HuH-7.5 (cell line): ENCODE results near the gene ZNF664.

Experiments
- DNase-seq: peaks from one replicate; pipeline ENCODE4 v3.0.0; 2011; ENCODE audit warnings: low spot score

Gene ZNF664

DNA sequence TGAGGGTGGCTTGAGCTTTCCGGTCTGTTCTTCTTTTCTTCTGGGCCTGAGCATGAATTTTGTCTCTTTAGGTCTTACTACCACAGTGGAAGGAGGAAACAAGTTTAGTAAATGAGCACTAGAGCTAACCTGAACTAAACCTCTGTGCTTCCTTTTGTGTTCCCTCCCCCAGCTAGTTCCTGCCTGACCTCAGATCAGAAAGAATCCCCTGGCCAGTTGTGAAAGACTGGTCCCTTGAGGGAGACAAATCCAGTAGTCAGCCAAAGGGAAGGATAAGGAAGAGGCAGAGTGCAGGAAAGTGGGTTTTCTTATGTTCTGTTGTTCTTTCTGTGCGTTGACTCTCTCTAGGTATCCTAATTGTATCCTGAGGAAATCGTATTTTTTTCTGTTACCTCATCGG, 17.5 kb downstream of the ZNF664 start:
- no peak for DNase-seq

DNA sequence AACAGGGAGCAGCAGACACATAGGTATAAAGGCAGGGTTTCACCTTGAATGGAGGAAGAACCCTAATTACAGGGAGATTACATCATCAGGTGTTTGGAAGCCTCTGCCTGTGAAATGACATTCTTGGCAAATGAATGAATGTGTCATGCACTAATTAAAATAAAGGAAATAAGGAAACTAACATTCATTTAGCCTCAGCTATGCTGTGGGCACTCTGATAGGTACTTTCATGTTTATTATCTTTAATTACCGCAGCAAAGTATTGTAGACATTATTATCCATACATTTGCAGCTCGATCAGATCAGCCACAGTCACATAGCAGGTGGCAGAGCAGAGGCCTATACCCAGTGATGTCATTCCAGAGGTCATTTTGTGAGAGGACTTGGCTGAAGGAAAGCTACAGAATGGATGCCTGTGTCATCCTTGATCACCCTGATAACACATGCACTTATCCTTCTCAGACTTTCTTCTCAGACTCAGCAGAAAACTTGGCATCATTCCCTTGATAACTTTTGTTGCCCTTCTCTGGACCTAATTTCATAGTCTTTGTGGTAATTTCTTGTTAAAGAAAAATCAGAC, 18.4 kb downstream of the ZNF664 start:
- DNase-seq, result no peak

DNA sequence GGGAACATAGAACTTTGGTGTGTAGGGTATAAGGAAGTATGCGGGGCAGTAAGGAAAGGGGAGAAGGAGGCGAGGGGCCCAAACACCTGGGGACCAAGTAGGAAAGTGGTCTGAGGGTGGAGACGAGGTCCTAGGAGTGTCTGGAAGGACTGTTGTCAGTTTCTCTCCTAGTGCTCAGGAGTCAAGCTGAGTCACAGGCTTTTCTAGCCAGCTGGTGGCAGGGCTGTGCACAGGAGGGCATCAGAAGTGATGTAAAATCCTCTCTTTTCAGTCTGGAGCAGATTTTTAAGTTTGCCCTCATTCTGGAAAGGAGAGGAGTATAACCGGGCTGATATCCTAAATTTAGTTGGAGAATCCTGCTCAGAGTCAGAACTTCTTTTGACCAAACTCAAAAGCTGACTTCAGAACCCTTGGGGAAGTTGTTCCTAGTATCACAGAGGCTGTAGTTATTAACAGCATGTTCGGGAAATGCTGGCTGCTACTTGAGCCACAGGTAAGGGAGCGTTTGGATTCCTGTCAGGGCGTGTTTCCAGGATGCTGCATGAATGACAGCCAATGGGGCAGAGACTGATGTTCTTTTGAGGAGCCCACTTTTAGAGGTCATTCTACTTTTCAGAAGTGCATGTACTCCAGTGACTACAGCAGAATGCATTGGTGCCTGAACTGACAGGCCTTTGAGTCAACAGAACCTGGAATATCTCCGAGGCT, 19.3 kb downstream of the ZNF664 start:
- no peak for DNase-seq

DNA sequence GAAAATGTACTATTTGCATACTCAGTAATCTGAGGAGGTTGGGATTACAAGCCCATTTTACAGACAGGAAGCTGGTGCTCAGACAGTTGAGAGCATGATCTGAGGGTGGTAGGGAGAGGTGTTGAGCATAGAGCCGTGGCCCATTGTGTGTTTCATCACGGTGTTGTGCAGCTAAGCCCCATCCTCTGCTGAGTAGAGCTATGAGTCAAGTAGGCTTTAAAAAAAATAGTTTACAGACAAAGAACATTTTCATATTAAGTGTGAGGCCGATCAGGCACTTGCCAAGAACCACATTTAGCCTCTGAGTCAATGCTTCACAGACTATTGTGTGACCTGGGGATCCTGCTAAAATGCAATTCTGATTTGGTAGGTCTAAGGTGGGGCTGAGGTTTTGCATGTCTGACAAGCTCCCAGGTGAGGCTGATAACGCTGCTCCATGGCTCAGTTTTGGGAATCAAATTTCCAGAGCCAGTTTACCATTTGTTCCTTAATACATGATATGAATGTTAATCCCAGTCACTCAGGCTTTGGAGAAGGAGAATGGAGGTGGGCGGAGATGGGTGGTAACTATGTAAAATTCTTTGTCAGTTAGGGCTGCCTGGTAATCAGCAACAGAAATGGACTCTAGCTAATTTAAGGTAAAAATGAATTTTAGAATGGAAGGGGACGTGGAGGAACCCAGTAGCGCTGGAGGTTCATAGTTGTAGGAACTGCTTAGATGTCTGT, 22.2 kb downstream of the ZNF664 start:
- no peak for DNase-seq

DNA sequence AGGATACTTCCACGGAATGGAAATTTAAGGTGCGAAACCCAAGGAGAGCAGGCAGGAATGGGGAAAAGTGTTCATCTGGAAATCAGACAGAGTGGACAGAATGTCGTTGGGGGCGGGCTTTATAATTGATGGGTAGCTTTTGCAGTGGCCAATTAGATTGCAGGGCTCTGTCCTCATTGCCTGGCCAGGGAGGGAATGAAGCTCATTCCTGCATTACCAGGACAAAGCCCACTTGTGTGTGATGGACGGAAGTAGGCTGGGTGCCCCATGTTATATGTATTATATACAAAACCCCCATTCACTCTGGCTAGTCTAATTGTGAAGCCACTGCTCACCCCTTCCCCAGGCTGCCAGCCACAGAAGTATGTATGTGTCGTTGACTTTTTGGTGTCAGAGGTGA, 23.6 kb downstream of the ZNF664 start:
- no peak for DNase-seq

DNA sequence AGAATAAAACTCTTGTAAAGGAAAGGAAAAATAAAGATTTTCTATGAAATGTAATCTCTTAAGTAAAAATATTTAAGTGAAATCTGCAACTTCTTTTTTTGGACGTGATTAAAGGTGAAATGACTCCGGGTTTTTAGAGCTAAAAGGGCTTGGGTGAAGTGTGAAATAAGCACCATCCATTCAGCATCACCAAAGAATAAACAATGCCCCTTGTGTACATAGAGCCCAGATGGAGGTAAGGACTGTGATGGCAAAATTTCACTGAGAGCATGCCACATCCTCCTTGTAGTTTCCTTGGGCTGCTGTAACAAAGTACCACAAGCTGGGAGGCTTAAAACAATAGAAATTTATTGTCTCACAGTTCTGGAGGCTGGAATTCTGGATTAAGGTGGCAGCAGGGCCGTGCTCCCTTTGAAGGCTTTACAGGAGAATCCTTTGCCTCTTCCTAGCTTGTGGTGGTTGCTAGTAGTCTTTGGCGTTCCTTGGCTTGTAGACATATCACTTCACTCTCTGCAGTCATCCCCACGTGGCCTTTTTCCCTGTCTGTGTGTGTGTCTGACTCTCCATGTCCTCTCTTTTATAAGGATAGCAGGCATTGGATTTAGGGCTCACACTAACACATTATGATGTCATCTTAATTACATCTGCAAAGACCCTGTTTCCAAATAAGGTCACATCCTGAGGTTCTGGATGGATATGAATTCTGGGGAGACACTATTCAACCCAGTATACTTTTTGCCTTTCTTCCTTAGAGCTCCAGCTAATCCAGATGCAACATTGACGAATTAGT, 24.2 kb downstream of the ZNF664 start:
- no peak for DNase-seq

DNA sequence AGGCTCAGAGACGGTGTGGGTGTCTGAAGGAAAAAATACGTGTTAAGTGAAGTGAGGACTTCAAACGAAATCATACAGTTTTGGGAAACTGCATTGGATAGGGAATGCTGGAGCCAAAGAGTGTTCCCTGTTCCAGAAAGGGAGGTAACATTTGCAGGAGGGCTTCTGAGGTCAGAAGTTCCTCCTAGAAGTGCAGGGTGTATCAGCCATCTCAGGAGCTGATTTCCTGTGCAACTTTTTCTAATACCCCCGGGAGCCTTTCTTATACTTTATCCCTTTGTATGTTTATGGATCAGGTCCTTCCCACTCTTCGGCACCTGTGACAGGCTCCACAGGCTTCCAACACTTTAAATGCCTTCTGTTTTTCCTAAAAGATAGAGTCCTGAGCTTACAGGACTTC, 24.9 kb downstream of the ZNF664 start:
- DNase-seq, result no peak

DNA sequence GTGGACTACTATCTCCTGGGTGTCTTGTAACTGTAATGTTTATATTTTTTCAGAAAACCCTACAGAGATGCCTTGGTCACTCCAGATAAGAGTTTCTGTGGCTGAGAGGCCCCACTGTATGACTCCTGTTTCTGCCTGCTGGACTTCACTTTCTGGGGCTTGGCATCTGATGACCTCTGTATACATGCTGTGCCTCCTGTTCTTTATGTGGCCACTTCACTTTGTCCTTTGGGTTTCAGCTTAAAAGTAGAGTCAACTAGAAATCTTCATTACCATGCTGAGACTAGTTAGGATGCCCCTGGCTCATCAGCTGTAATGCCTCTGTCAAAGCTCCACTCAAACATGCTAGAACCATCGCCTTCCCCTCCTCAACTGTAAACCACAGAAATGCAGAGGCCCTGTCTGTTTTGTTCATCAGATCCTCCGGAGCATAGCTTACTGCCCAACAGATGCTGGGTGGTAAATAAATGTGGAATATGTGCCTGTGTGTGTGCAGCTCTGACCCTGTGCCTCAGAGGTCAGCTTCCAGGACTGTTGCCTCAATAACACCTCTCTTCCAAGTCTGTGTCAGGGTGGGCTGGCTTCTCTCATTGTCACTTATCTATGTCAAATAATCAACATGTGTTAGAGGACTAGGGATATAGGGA, 25.5 kb downstream of the ZNF664 start:
- DNase-seq, result no peak

DNA sequence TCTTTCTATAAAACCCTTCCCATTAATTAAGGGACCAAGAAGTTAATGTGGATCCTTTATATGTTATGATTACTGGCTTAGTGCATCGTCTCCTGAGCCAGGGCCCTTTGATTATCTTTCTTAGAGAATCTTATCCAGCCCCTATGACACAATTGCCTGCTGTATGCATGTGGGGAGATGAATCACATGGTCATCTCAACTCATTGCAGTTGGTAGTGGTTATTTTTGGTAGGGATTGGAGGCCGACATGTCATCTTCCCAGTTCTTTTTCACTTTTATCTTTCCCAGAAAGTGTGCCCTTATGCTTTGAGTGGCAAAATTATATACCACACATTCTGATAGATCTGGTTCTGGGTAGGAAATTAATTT, 26.0 kb downstream of the ZNF664 start:
- no peak for DNase-seq

DNA sequence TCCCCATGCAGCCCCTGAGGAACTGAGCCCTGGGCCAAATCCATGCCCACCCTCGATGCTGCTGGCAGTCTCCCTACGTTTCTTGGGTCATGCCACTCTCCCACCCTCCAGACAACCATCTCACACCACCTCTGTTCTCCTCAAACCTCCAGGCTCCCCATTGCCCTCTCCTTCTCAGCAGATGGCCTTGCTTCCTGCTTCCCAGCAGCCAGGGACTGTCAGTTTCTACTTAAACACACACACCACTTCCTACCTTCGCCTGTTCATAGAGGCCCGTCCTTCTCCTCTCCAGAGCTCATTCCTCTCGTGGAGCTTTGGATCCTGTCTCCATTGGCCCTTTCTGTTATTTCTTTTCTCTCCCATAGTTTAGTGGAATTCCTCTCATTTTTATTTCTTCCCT, 27.1 kb downstream of the ZNF664 start:
- no peak for DNase-seq

DNA sequence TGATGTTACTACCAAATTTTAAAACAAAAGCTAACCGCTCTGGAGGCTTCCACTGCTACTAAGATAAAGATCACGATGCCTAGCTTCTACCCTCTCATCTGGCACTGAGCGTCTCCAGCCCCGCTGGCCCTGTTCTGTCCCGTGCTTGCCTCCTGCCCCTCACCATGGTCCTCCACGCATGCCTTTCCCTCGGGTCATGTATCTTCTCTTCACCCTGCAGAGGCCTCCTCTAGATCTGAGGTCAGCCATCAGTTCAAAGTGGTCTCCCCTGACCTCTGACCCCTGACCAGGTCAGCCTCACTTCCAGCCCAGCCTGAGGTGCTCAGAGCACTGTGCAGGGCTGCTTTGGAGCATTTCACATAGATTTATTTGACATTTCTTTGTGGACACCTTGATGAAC, 28.3 kb downstream of the ZNF664 start:
- DNase-seq, result no peak

DNA sequence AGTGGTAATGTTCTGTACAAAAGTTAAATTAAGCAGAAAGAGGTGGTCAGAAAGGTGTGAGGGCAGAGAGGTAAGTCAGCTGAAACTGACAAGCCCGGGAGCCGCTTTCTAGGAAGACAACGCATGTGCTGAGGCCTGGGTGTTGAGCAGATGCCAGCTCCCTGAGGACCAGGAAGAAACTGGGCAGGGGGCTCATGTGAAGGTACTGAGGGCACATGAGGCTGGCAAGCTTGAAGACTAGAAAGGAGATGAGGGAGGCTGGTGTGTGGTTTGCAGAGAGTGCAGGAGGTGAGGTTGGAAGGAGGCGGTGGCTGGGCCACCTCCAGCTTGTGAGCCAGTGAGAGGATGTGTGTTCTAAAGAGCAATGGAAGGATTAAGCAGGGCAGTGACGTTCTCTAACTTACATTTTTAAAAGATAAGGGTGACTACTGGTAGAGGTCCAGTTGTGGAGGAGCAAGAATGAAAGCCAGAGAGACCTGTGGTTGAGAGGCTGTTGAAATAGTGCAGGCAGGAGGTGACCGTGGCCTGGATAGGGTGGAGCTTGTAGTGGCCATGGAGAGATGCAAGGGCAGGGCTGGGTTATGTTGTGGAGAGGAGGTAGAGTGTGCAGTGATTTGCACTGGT, 29.1 kb downstream of the ZNF664 start:
- DNase-seq, result no peak

DNA sequence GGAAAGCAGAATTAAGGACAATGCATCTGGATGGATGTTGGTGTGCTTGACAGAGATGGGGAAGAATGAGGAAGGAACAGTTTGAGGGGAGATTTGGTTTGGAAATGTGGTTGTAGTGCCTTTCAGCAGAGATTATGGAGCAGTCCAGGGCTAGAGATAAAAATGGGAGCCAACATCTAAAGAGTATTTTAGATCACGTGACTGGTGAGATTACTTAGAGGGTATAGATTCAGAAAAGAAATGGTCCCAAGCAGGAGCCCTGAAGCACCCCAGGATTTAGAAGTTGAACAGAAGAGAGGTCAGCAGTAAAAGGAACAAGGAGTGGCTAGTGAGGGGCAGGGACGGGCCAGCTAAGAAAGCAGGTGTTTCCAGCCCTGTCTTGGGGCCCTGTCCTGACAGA, 29.6 kb downstream of the ZNF664 start:
- no peak for DNase-seq

DNA sequence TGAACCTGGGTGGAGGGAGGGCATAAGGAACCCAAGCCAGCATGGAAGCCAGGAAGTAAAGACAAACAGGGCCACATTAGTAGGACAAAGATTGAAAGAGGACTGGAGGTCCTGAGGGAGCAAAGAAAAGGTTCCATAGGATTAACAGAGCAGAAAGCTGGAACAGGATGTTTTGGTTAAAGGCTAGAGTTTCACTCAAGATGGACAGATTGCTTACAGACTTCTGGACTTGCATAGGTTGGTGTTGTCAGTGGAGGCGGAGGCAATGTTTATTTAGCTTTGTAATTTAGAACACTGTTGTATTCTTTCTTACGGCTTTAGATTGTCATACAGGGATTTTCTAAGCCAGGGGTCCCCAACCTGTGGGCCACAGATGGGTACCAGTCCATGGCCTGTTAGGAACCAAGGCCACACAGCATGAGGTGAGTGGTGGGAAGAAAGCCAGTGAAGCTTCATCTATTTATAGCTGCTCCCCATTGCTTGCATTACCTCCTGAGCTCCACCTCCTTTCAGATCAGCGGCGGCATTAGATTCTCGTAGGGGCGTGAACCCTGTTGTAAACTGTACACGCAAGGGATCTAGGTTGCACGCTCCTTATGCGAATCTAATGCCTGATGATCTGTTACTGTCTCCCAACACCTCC, 31.3 kb downstream of the ZNF664 start:
- DNase-seq, result no peak

DNA sequence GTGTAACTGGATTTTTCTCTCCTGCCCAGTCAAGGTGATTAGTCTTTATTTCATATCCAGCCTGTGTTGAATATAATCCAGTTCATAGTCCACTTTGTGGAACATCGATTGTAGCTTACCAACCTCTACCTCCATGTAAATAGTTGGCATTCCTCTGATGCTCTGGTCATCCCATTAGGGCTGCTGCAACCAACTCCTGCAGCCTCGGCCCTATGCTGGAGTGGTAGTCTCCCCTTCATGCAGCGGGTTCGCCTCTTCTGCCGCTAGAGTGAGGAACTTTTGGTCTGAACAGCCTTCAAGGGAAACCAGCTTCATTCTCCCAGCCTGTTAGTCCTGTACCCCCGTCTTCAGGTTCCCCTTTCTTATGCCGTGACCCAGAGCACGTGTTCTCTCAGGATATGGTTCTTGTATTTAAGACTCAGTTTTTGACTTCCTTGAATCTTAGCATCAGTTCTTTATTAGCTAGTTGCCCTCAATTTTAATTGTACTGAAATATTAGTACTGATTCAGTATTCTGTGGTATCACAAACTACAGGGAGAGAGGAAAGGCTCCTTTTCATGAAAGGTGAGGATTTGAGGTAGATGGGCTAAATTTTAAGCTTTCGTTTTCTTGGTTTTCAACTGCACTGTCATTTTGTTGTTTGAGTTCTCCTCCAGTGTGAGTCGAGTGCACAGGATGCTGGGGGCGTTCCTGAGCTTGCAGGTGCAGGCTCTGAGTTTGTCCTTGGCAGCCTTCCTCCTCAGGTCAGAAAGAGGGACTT, 33.2 kb downstream of the ZNF664 start:
- no peak for DNase-seq

DNA sequence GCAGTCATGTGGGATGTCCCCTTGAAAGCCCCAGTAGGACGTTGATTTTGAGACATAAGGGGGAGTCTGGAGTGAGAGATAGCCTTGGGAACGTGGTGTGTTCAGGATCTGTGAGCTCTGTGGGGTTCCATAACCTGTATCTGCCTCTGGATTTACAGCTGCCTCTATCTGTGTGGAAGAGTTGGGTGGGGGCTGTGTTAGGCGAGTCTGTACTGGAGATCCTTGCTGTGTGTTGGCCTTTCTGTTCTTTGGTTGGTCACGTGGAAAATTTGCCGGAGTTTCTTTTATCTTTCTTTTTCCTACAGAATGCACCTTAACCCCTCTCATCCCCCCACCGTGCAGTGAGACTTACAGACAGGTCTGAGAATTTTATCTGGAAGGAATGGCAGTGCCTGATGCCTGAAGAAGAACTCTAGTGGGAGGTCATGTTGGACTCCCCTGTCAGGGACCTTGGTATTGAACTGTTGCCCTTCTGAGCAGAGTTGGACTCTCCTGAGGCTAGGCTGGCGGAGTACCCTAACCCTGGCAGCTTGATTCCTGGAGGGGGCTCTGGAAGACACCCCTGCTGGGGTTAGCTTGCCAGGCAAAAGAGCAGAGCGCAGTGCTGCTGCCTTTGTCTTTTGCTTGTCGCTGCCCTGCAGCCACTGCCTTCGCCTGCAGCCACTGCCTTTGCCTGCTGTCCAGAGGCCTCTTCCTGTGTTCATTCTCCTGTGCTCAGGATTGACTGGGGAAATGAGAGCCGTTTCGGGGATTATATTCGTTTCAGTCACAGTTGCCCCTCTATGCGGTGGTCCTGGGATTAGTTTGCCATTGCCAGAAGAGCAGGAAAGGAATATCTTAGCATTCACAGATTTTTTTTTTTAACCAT, 34.1 kb downstream of the ZNF664 start:
- no peak for DNase-seq

DNA sequence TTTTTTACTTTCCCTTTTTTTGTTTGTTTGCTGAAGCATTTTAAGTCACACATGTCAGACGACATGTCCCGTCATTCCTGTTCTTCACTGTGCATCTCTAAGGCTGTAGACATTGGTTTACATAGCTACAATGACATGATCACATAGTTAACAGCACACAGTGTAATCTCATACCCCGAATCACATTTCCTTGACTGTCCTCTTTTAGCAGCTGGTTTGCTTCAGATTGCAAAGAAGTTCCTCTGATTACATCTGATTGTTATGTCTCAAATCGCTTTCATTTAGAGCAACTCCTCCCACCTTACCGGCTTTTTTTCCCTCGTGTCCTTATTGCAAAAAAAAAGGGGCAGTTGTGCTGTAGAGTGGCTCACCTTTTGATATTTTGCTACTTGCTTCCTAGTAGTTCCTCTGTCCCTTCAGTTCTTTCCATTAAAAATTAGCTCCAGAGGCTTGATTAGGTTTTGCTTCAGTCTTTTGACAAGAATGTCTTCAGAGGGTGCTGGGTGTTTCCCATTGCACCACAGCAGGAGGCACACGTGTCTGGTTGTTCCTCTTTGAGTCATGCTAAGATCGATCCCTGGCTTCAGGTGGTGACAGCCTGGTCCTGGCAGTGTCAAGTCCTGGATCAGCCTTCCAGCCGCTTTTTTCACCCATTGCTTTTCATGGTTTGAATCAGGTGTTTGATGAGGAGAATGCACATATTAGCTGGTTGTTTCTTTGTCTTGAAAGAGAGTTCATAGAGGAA, 35.0 kb downstream of the ZNF664 start:
- no peak for DNase-seq

DNA sequence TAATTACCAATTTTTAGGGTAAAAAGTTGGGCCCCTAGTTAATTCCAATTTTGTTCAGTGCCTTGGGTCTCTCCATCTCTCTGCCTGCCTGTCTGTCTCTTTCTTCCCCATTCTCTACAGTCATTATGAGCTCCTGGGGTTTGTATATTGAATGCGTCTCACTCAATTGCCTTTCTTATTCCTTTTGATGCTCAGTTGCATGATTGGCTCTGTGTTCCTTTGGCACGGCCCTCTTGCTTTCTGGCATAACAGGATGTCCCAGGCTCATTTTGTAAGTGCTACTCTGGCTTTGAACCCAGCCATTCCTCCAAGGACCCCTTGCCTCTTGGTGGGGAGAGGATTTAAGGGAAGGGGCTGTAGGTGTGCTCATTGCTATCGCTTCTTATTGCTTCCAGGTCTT, 35.6 kb downstream of the ZNF664 start:
- DNase-seq, result no peak

DNA sequence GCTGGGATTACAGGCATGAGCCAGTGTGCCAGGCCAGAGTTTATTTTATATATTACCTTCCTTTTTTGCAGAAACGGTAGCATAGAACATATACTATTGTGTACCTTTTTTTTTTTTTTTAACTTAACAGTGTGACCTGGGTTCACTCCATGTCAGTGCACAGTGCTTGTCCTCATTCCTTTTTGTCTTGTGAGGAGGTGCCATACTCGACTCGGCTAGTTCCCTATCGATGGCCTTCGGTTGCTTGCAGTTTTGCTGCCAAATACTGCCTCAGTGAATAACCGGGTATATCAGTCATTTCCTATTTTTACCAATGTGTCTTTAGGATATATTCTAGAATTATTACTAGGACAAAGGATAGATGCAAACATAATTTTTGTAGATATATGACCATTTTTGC, 36.8 kb downstream of the ZNF664 start:
- DNase-seq, result no peak
